HEK293T (cell line): ENCODE data around the gene DCP2.

ENCODE experiments used
- CTCF ChIA-PET: fragments of 350-600 bp; formaldehyde crosslinking; extraction: SDS; loops from one replicate; lab custom pipeline; 2021; ENCODE audit warnings: antibody characterized with exemption, inconsistent platforms; lab: Yijun Ruan, JAX
- POLR2A ChIA-PET: fragments of 350-600 bp; formaldehyde crosslinking; extraction: SDS; loops from one replicate; lab custom pipeline; 2020; ENCODE audit warnings: antibody characterized with exemption, inconsistent platforms; lab: Yijun Ruan, JAX
- DNase-seq: peaks from one replicate; pipeline ENCODE4 v3.0.0; 2012; ENCODE audit warnings: mixed read lengths; ENCODE audit errors: extremely low spot score
- ARNT ChIP-seq: fragments of 450-650 bp; IDR thresholded peaks from 2 replicates; pipeline ENCODE4 v1.6.1; 2017; ENCODE audit warnings: mild to moderate bottlenecking
- BHLHE40 ChIP-seq: fragments of 450-650 bp; IDR thresholded peaks from 2 replicates; pipeline ENCODE4 v1.6.1; 2016; ENCODE audit warnings: mild to moderate bottlenecking, moderate library complexity, borderline replicate concordance
- CTBP1 ChIP-seq: fragments of 450-650 bp; IDR thresholded peaks from 2 replicates; pipeline ENCODE4 v1.6.1; 2016; ENCODE audit warnings: borderline replicate concordance
- ELF4 ChIP-seq: fragments of 450-650 bp; IDR thresholded peaks from 2 replicates; pipeline ENCODE4 v1.6.1; 2017; ENCODE audit warnings: antibody characterized with exemption
- FOXA1 ChIP-seq: fragments of 450-650 bp; IDR thresholded peaks from 2 replicates; pipeline ENCODE4 v1.6.1; 2016; ENCODE audit warnings: mild to moderate bottlenecking
- FOXK2 ChIP-seq: fragments of 450-650 bp; IDR thresholded peaks from 2 replicates; pipeline ENCODE4 v1.6.1; 2016; ENCODE audit warnings: mild to moderate bottlenecking
- FOXM1 ChIP-seq: fragments of 450-650 bp; IDR thresholded peaks from 2 replicates; pipeline ENCODE4 v1.6.1; 2017; ENCODE audit warnings: mild to moderate bottlenecking, borderline replicate concordance
- HDGF ChIP-seq: fragments of 450-650 bp; IDR thresholded peaks from 2 replicates; pipeline ENCODE4 v1.6.1; 2017; ENCODE audit warnings: antibody characterized with exemption, borderline replicate concordance
- L3MBTL2 ChIP-seq: fragments of 450-650 bp; conservative IDR thresholded peaks from 2 replicates; pipeline ENCODE4 v1.6.1; 2016; ENCODE audit warnings: mild to moderate bottlenecking
- LEF1 ChIP-seq: fragments of 450-650 bp; IDR thresholded peaks from 2 replicates; pipeline ENCODE4 v1.6.1; 2017; ENCODE audit warnings: mild to moderate bottlenecking, borderline replicate concordance
- NFRKB ChIP-seq: fragments of 450-650 bp; IDR thresholded peaks from 2 replicates; pipeline ENCODE4 v1.6.1; 2016; ENCODE audit warnings: mild to moderate bottlenecking, moderate library complexity
- PKNOX1 ChIP-seq: fragments of 450-650 bp; IDR thresholded peaks from 2 replicates; pipeline ENCODE4 v1.6.1; 2016
- SP1 ChIP-seq: fragments of 450-650 bp; IDR thresholded peaks from 2 replicates; pipeline ENCODE4 v1.6.1; 2017
- SUZ12 ChIP-seq: fragments of 450-650 bp; IDR thresholded peaks from 2 replicates; pipeline ENCODE4 v1.6.1; 2016; ENCODE audit warnings: mild to moderate bottlenecking
- TARDBP ChIP-seq: fragments of 450-650 bp; IDR thresholded peaks from 2 replicates; pipeline ENCODE4 v1.6.1; 2016
- ZNF384 ChIP-seq: fragments of 450-650 bp; IDR thresholded peaks from 2 replicates; pipeline ENCODE4 v1.6.1; 2016

Gene DCP2

GRCh38 chr5:112976432-112977309, at the start of gene DCP2:
TSS of gene DCP2 (plus strand) at chr5:112976798. CDS start at chr5:112976934, 136 bp downstream.
- TF ChIP-seq L3MBTL2 (peak; percentile 97), ZNF384 (no peak), ELF4 (peak; percentile 31; the same call in 1 of the 2 replicates)
- ChIA-PET POLR2A (interaction anchor here (0.5 to 2.4 kb wide), 42 partner anchors 9 to 538 kb away, joined by 3 to 33 read pairs (median 3); partner anchors contain the start of genes REEP5, SRP19 and YTHDC2), CTCF (interaction anchor here (0.7 to 1.6 kb wide), 3 partner anchors 20 to 556 kb away, joined by 3 to 5 read pairs (median 3); no protein-coding TSS in a partner anchor)
- peak; percentile 92 for DNase-seq

- TF ChIP-seq BHLHE40 (no peak), NFRKB (no peak), ARNT (no peak), FOXA1 (no peak), FOXM1 (no peak), LEF1 (no peak), SUZ12 (no peak), TARDBP (no peak), L3MBTL2 (no peak), PKNOX1 (no peak)
- ChIA-PET CTCF (no interaction called here), POLR2A (interaction anchor here (0.7 kb wide), 1 partner anchor 8 kb away, joined by 3 read pairs; no protein-coding TSS in a partner anchor)
- no peak for DNase-seq
Observed at GRCh38 chr5:112929336-112930081, 47.1 kb upstream of the DCP2 start.

- TF ChIP-seq NFRKB, result no peak
- no peak for TF ChIP-seq ZNF384
- TF ChIP-seq CTBP1, result no peak
- no peak for TF ChIP-seq ELF4
- no peak for TF ChIP-seq SUZ12
- TF ChIP-seq HDGF, result no peak
- no peak for TF ChIP-seq ARNT
- TF ChIP-seq LEF1, result no peak
- no peak for TF ChIP-seq TARDBP
- no peak for TF ChIP-seq FOXK2
- TF ChIP-seq FOXA1, result no peak
- TF ChIP-seq SP1, result no peak
- TF ChIP-seq L3MBTL2, result no peak
- no peak for TF ChIP-seq PKNOX1
- no peak for DNase-seq
- CTCF ChIA-PET, result no interaction called here
- POLR2A ChIA-PET, result no interaction called here
Observed at GRCh38 chr5:112930082-112930344, 46.6 kb upstream of the DCP2 start.

GRCh38 chr5:112931473-112931872, 45.1 kb upstream of the DCP2 start:
- TF ChIP-seq SUZ12 (no peak), NFRKB (no peak), TARDBP (no peak), HDGF (no peak), PKNOX1 (peak; percentile 81)
- no peak for DNase-seq
- ChIA-PET CTCF (interaction anchor here (1.4 kb wide), 1 partner anchor 83 kb away, joined by 3 read pairs; no protein-coding TSS in a partner anchor), POLR2A (interaction anchor here (1.2 kb wide), 1 partner anchor 45 kb away, joined by 4 read pairs; the partner anchor contains the start of gene DCP2)

- DNase-seq, result no peak
- ChIA-PET CTCF (no interaction called here), POLR2A (no interaction called here)
- TF ChIP-seq ELF4, result no peak
- no peak for TF ChIP-seq HDGF
- TF ChIP-seq ZNF384, result no peak
- TF ChIP-seq CTBP1, result no peak
- no peak for TF ChIP-seq FOXA1
- no peak for TF ChIP-seq NFRKB
- TF ChIP-seq LEF1, result no peak
- no peak for TF ChIP-seq BHLHE40
- no peak for TF ChIP-seq SUZ12
- TF ChIP-seq PKNOX1, result no peak
- no peak for TF ChIP-seq L3MBTL2
- no peak for TF ChIP-seq SP1
- TF ChIP-seq FOXK2, result no peak
- no peak for TF ChIP-seq ARNT
- no peak for TF ChIP-seq TARDBP
- TF ChIP-seq FOXM1, result no peak
Observed at GRCh38 chr5:112933105-112933504, 43.5 kb upstream of the DCP2 start.
